Eye (tissue), 1 donor: ENCODE data around the gene SEMA4B.
"Not testable (repeated sequence)": the region's sequence is repeated elsewhere in the genome, so short reads cannot be mapped to it uniquely, and the experiment has no call there.

Experiments
- DNase-seq: peaks from one replicate; pipeline ENCODE4 v3.0.0-alpha.2; 2015

Gene SEMA4B

GRCh38 chr15:90201130-90201943, at the start of gene SEMA4B:
TSS of gene SEMA4B (plus strand) at chr15:90201330. CDS start at chr15:90201579, 249 bp downstream.
- DNase-seq, result peak; percentile 93

GRCh38 chr15:90151989-90152645, 49.0 kb upstream of the SEMA4B start:
- DNase-seq, result no peak

GRCh38 chr15:90153658-90154057, 47.5 kb upstream of the SEMA4B start:
- DNase-seq, result no peak

GRCh38 chr15:90154246-90154645, 46.9 kb upstream of the SEMA4B start:
- no peak for DNase-seq

GRCh38 chr15:90154861-90155626, 46.1 kb upstream of the SEMA4B start:
- DNase-seq, result no peak

- no peak for DNase-seq
These were observed 41.9 kb upstream of the SEMA4B start for GRCh38 chr15:90159213-90159612.

- DNase-seq, result no peak
These were observed 40.1 kb upstream of the SEMA4B start for GRCh38 chr15:90160781-90161727.

- no peak for DNase-seq
These were observed 39.2 kb upstream of the SEMA4B start for GRCh38 chr15:90161950-90162361.

GRCh38 chr15:90162956-90163355, 38.2 kb upstream of the SEMA4B start:
- DNase-seq, result no peak

- not testable (repeated sequence) for DNase-seq
These were observed 36.9 kb upstream of the SEMA4B start for GRCh38 chr15:90164239-90164638.

GRCh38 chr15:90165157-90165556, 36.0 kb upstream of the SEMA4B start:
- no peak for DNase-seq

- DNase-seq, result peak; percentile 80
These were observed 35.3 kb upstream of the SEMA4B start for GRCh38 chr15:90165659-90166489.

- no peak for DNase-seq
These were observed 34.0 kb upstream of the SEMA4B start for GRCh38 chr15:90167121-90167520.

GRCh38 chr15:90171623-90172022, 29.5 kb upstream of the SEMA4B start:
- no peak for DNase-seq

GRCh38 chr15:90173372-90173771, 27.8 kb upstream of the SEMA4B start:
- no peak for DNase-seq

GRCh38 chr15:90174140-90174875, 26.8 kb upstream of the SEMA4B start:
- DNase-seq, result peak; percentile 47

- no peak for DNase-seq
These were observed 24.1 kb upstream of the SEMA4B start for GRCh38 chr15:90177012-90177411.

- DNase-seq, result no peak
These were observed 22.4 kb upstream of the SEMA4B start for GRCh38 chr15:90178468-90179435.

GRCh38 chr15:90181776-90182175, 19.4 kb upstream of the SEMA4B start:
- DNase-seq, result peak; percentile 24
